Transverse colon (tissue), 4 donors: ENCODE data around the gene STK32C. TPM values are rescaled to one million over a fixed set of nuclear protein-coding genes. Genes with fewer than 3 reads are reported as not detected.

Source experiments
- DNase-seq: peaks from one replicate; pipeline ENCODE4 v3.0.0-alpha.2; 2019
- H3K27ac ChIP-seq, 4 donors: fragments of 200-600 bp; sonication (generic); 2 replicates each; pipeline ENCODE4 v1.5.1; 2016 to 2018; ENCODE audit warnings: inconsistent platforms in 4 of 4
- H3K27me3 ChIP-seq: fragments of 200-600 bp; sonication (generic); 2 replicates; pipeline ENCODE4 v1.5.1; 2017; ENCODE audit warnings: inconsistent platforms
- H3K36me3 ChIP-seq, 4 donors: fragments of 200-600 bp; sonication (generic); 2 replicates each; pipeline ENCODE4 v1.5.1; 2017 to 2019; ENCODE audit warnings: inconsistent platforms in 4 of 4
- H3K4me1 ChIP-seq, 4 donors: fragments of 200-600 bp; sonication (generic); 2 replicates each; pipeline ENCODE4 v1.5.1; 2017 to 2020; ENCODE audit warnings: inconsistent platforms in 4 of 4
- H3K4me3 ChIP-seq, 4 donors: fragments of 200-600 bp; sonication (generic); 1 replicate in 1 of 4; 2 replicates in 3 of 4; pipeline versions ENCODE4 v1.5.1 to v1.6.1; 2017 to 2019; ENCODE audit warnings: inconsistent platforms in 4 of 4
- H3K9me3 ChIP-seq, 2 donors: fragments of 200-600 bp; sonication (generic); 2 replicates each; pipeline ENCODE4 v1.5.1; 2017 to 2019; ENCODE audit warnings: inconsistent platforms in 2 of 2
- CTCF ChIP-seq, 5 experiments: fragments of 200-600 bp in 3 of 5; fragments of 450-650 bp in 2 of 5; sonication (generic) in 3 of 5; IDR thresholded peaks; 1 replicate in 2 of 5; 2 replicates in 3 of 5; pipeline ENCODE4 v1.5.1; 2016 to 2017; ENCODE audit warnings: antibody characterized with exemption in 5 of 5, inconsistent platforms in 3 of 5, mild to moderate bottlenecking in 2 of 5, moderate library complexity in 1 of 5
- EP300 ChIP-seq: sonication (generic); formaldehyde crosslinking; IDR thresholded peaks from one replicate; pipeline ENCODE4 v1.6.1; 2017; ENCODE audit warnings: antibody characterized with exemption, low read depth
- POLR2A ChIP-seq: fragments of 450-650 bp; IDR thresholded peaks from one replicate; pipeline ENCODE4 v1.6.1; 2016; ENCODE audit warnings: antibody characterized with exemption, mild to moderate bottlenecking, moderate library complexity
- POLR2AphosphoS5 ChIP-seq, 3 donors: sonication (generic); formaldehyde crosslinking; IDR thresholded peaks; one replicate each; pipeline ENCODE4 v1.6.1; 2016; ENCODE audit warnings: antibody characterized with exemption in 3 of 3
- WGBS, 2 donors: methylation state at CpG; one replicate each; pipeline ENCODE4 v1.1.5; 2018; ENCODE audit warnings: low coverage in 1 of 2; 5-methylcytosine and 5-hydroxymethylcytosine counted together
- in situ Hi-C, 4 donors: fragments of 200-750 bp; cut with MboI; loops; one replicate each; pipeline versions ENCODE4 v1.15.0 to v1.15.1; 2017; ENCODE audit warnings: low sequenced_read_pairs in 3 of 4, low pct_ligation_motif_present in 1 of 4, low pct_unique_long_range_greater_than_20kb in 1 of 4
- intact Hi-C: fragments of 100-400 bp; cut with DNase I; formaldehyde crosslinking; loops from one replicate; pipeline ENCODE4 v1.15.1; 2023; ENCODE audit warnings: low total_unique reads
- total RNA-seq, 4 donors: library from RNA; depleted of rRNA; stranded (reverse); fragments of >200 nt; gene quantifications; one replicate each; pipeline ENCODE4 v1.1.0, GENCODE V29; 2016

The STK32C gene
- total RNA-seq, 4 donors from 2014 or later = 2.2 to 7.8 (median 3.7) TPM; not detected in 1

- in situ Hi-C loops (loop anchor here in 1 of 4 donors (25.0 kb wide), 1 partner anchor 258 kb away; no protein-coding TSS in a partner anchor), intact Hi-C loops (no loop called here)
- no peaks in the 10 kb centered on the region for H3K4me1 ChIP-seq
- WGBS, 2 donors = 75 to 83% methylated on average over 7 to 18 of the region's 20 CpGs
- H3K27me3 ChIP-seq = no peaks in the 10 kb centered on the region
- H3K4me3 ChIP-seq = no peak overlapping the region
- H3K27ac ChIP-seq = no peak overlapping the region
- TF ChIP-seq CTCF (IDR thresholded peaks at IDR 0.05) (no peak), POLR2A (no peak), POLR2AphosphoS5 (IDR thresholded peaks at IDR 0.05) (no peak), EP300 (no peak)
- DNase-seq = no peak
- no peaks in the 10 kb centered on the region for H3K9me3 ChIP-seq
- no peaks in the 10 kb centered on the region for H3K36me3 ChIP-seq
Measured at GRCh38 chr10:132204078-132204780, 103.5 kb downstream of the STK32C start.

GRCh38 chr10:132203256-132204077 is 104.3 kb downstream of the STK32C start:
- 77% methylated on average over 27 of the region's 34 CpGs; no CpG with 5 or more reads in 1 of the 2 donors for WGBS, 2 donors
- no peak for TF ChIP-seq CTCF (IDR thresholded peaks at IDR 0.05)
- TF ChIP-seq EP300 = no peak
- no peak for TF ChIP-seq POLR2A
- TF ChIP-seq POLR2AphosphoS5 (IDR thresholded peaks at IDR 0.05) = no peak
- in situ Hi-C loops = loop anchor here in 1 of 4 donors (25.0 kb wide), 1 partner anchor 259 kb away; no protein-coding TSS in a partner anchor
- Histone ChIP-seq H3K4me1 (no peaks in the 10 kb centered on the region), H3K27me3 (no peaks in the 10 kb centered on the region), H3K9me3 (no peaks in the 10 kb centered on the region), H3K36me3 (no peaks in the 10 kb centered on the region), H3K4me3 (no peak overlapping the region), H3K27ac (no peak overlapping the region)
- intact Hi-C loops = no loop called here
- DNase-seq = no peak

- DNase-seq = no peak
- no peaks in the 10 kb centered on the region for H3K4me1 ChIP-seq
- H3K36me3 ChIP-seq = no peaks in the 10 kb centered on the region
- no peak for TF ChIP-seq POLR2A
- no peak for TF ChIP-seq POLR2AphosphoS5 (IDR thresholded peaks at IDR 0.05)
- TF ChIP-seq CTCF (IDR thresholded peaks at IDR 0.05) = no peak
- WGBS, 2 donors = 89% methylated on average over 31 of the region's 48 CpGs; no CpG with 5 or more reads in 1 of the 2 donors
- in situ Hi-C loops (loop anchor here in 1 of 4 donors (25.0 kb wide), 1 partner anchor 260 kb away; no protein-coding TSS in a partner anchor), intact Hi-C loops (no loop called here)
- no peaks in the 10 kb centered on the region for H3K27me3 ChIP-seq
- H3K27ac ChIP-seq = no peak overlapping the region
- H3K4me3 ChIP-seq = no peak overlapping the region
- no peaks in the 10 kb centered on the region for H3K9me3 ChIP-seq
Measured at GRCh38 chr10:132202070-132202970, 105.4 kb downstream of the STK32C start.
